Measurements from ENCODE around the gene DEFB128. TPM values are rescaled to one million over a fixed set of nuclear protein-coding genes. Genes with fewer than 3 reads are reported as not detected.

Gene DEFB128
- polyA plus RNA-seq, 1 of the 3 experiments (the other 2 are of a cell fraction): not detected

GRCh38 chr20:199996-200395 lies 10.5 kb upstream of the DEFB128 start:
- TF ChIP-seq TEAD4 (IDR thresholded peaks at IDR 0.05; ENCODE audit: borderline replicate concordance, insufficient read depth) (no peak), IRF3 (IDR thresholded peaks at IDR 0.05; ENCODE audit: low read depth, low read length) (no peak), CHD2 (IDR thresholded peaks at IDR 0.05; ENCODE audit: low read length, partially characterized antibody) (no peak), CTCF (IDR thresholded peaks at IDR 0.05) (no peak)
- WGBS (ENCODE audit: low lambda C conversion rate): 24% methylated on average over 4 of the region's 4 CpGs
- Histone ChIP-seq H3K9me2 (no peaks in the 10 kb centered on the region), H3K27ac (ENCODE audit: low read depth in 2 of 2, low read length in 1 of 2) (no peak overlapping the region), H3F3A (replicated peaks; ENCODE audit: insufficient read depth) (no peaks in the 10 kb centered on the region), H3K4me2 (no peak overlapping the region), H3K9ac (no peak overlapping the region), H3K79me2 (ENCODE audit: insufficient read depth) (no peaks in the 10 kb centered on the region), H3K27me3 (ENCODE audit: insufficient read depth) (no peaks in the 10 kb centered on the region), H4K20me1 (ENCODE audit: insufficient read depth) (no peaks in the 10 kb centered on the region), H3K4me3 (ENCODE audit: low read depth in 2 of 2, low read length in 1 of 2) (no peak overlapping the region), H3K4me1 (ENCODE audit: control insufficient read depth in 1 of 2, insufficient read depth in 2 of 2, low read depth in 1 of 2, low read length in 1 of 2) (no peaks in the 10 kb centered on the region), H2AFZ (ENCODE audit: low read depth) (no peak overlapping the region), H3K36me3 (replicated peaks in 1 of 2; ENCODE audit: control insufficient read depth in 1 of 2, insufficient read depth in 2 of 2, low read length in 1 of 2) (no peaks in the 10 kb centered on the region), H3K9me3 (no peaks in the 10 kb centered on the region)
- no peak for DNase-seq
- CTCF ChIA-PET: no interaction called here
- POLR2A ChIA-PET: no interaction called here

- H2AFZ ChIP-seq (ENCODE audit: low read depth): no peak overlapping the region
- CTCF ChIA-PET: interaction anchor here (1.1 kb wide), 1 partner anchor 10 kb away, joined by 3 read pairs; no protein-coding TSS in a partner anchor
These were observed 8.7 kb upstream of the DEFB128 start for GRCh38 chr20:198225-198624.

More at GRCh38 chr20:198225-198624, 8.7 kb upstream of the DEFB128 start:
- 8% methylated on average over 1 of the region's 1 CpG for WGBS (ENCODE audit: low lambda C conversion rate)
- Histone ChIP-seq H3K9me2 (no peaks in the 10 kb centered on the region), H3K27ac (ENCODE audit: low read depth in 2 of 2, low read length in 1 of 2) (no peak overlapping the region), H3K27me3 (ENCODE audit: insufficient read depth) (no peaks in the 10 kb centered on the region), H3K9me3 (no peaks in the 10 kb centered on the region), H3K4me1 (ENCODE audit: control insufficient read depth in 1 of 2, insufficient read depth in 2 of 2, low read depth in 1 of 2, low read length in 1 of 2) (no peaks in the 10 kb centered on the region), H3K36me3 (replicated peaks in 1 of 2; ENCODE audit: control insufficient read depth in 1 of 2, insufficient read depth in 2 of 2, low read length in 1 of 2) (no peaks in the 10 kb centered on the region), H3F3A (replicated peaks; ENCODE audit: insufficient read depth) (no peaks in the 10 kb centered on the region), H3K9ac (no peak overlapping the region), H3K4me3 (ENCODE audit: low read depth in 2 of 2, low read length in 1 of 2) (no peak overlapping the region), H3K4me2 (no peak overlapping the region), H4K20me1 (ENCODE audit: insufficient read depth) (no peaks in the 10 kb centered on the region), H3K79me2 (ENCODE audit: insufficient read depth) (no peaks in the 10 kb centered on the region)
- no peak for DNase-seq
- POLR2A ChIA-PET: no interaction called here
- TF ChIP-seq POLR2AphosphoS5 (IDR thresholded peaks at IDR 0.05; ENCODE audit: low read depth, low read length) (no peak), CTCF (IDR thresholded peaks at IDR 0.05) (no peak), TEAD4 (IDR thresholded peaks at IDR 0.05; ENCODE audit: borderline replicate concordance, insufficient read depth) (no peak), RCOR1 (IDR thresholded peaks at IDR 0.05; ENCODE audit: low read length) (no peak), NFIC (IDR thresholded peaks at IDR 0.05; ENCODE audit: borderline replicate concordance) (no peak), TCF12 (IDR thresholded peaks at IDR 0.05) (no peak), SIN3A (IDR thresholded peaks at IDR 0.05; ENCODE audit: borderline replicate concordance, low read depth, low read length) (no peak), TAF1 (IDR thresholded peaks at IDR 0.05; ENCODE audit: borderline replicate concordance, low read depth, low read length) (no peak)

Data from SK-N-SH (cell line).